ENCODE results near the gene MOV10. TPM values are rescaled to one million over a fixed set of nuclear protein-coding genes. Genes with fewer than 3 reads are reported as not detected.
A peak's percentile ranks its signal among the peaks of the same experiment; 100 is the strongest.
"Not testable (repeated sequence)": the region's sequence is repeated elsewhere in the genome, so short reads cannot be mapped to it uniquely, and the experiment has no call there.

MOV10 gene
- total RNA-seq, 1 experiment from 2014 or later: 38.5 TPM

- no peak for DNase-seq (ENCODE audit: low read depth)
Measured at GRCh38 chr1:112713466-112714312, 39.2 kb downstream of the MOV10 start.

- DNase-seq (ENCODE audit: low read depth): no peak
Measured at GRCh38 chr1:112714313-112715263, 40.1 kb downstream of the MOV10 start.

- peak; percentile 89 for DNase-seq (ENCODE audit: low read depth)
Measured at GRCh38 chr1:112715264-112716053, 41.0 kb downstream of the MOV10 start, which contains the start of gene PPM1J. Gene PPM1J, minus strand, starts transcription at chr1:112715332. Its CDS starts 31 bp downstream, at chr1:112715301.

- peak; percentile 83 for DNase-seq (ENCODE audit: low read depth)
Measured at GRCh38 chr1:112716133-112716720, 41.8 kb downstream of the MOV10 start.

- DNase-seq (ENCODE audit: low read depth): no peak
Measured at GRCh38 chr1:112717263-112717873, 42.9 kb downstream of the MOV10 start.

GRCh38 chr1:112718691-112719418, 44.4 kb downstream of the MOV10 start:
- DNase-seq (ENCODE audit: low read depth): peak; percentile 50

- no peak for DNase-seq (ENCODE audit: low read depth)
Measured at GRCh38 chr1:112719706-112720105, 45.2 kb downstream of the MOV10 start.

- no peak for DNase-seq (ENCODE audit: low read depth)
Measured at GRCh38 chr1:112720800-112721199, 46.3 kb downstream of the MOV10 start.

GRCh38 chr1:112721294-112721693, 46.8 kb downstream of the MOV10 start:
- not testable (repeated sequence) for DNase-seq (ENCODE audit: low read depth)

GRCh38 chr1:112721966-112722524, 47.6 kb downstream of the MOV10 start:
- DNase-seq (ENCODE audit: low read depth): no peak

- no peak for DNase-seq (ENCODE audit: low read depth)
Measured at GRCh38 chr1:112722601-112723510, 48.4 kb downstream of the MOV10 start.

- no peak for DNase-seq (ENCODE audit: low read depth)
Measured at GRCh38 chr1:112723511-112723839, 49.0 kb downstream of the MOV10 start.

GRCh38 chr1:112724240-112724639, 49.8 kb downstream of the MOV10 start:
- DNase-seq (ENCODE audit: low read depth): not testable (repeated sequence)

- peak; percentile 65 for DNase-seq (ENCODE audit: low read depth)
Measured at GRCh38 chr1:112727716-112728115, 53.3 kb downstream of the MOV10 start.

- not testable (repeated sequence) for DNase-seq (ENCODE audit: low read depth)
Measured at GRCh38 chr1:112728306-112728971, 54.0 kb downstream of the MOV10 start.

- DNase-seq (ENCODE audit: low read depth): not testable (repeated sequence)
Measured at GRCh38 chr1:112729011-112729410, 54.6 kb downstream of the MOV10 start.

- DNase-seq (ENCODE audit: low read depth): no peak
Measured at GRCh38 chr1:112729909-112730308, 55.5 kb downstream of the MOV10 start.

GRCh38 chr1:112731451-112731850, 57.0 kb downstream of the MOV10 start:
- DNase-seq (ENCODE audit: low read depth): no peak

All from LHCN-M2 (cell line).